ENCODE results near the gene ATP2A2. TPM values are rescaled to one million over a fixed set of nuclear protein-coding genes. Genes with fewer than 3 reads are reported as not detected.
"Not testable (repeated sequence)": the region's sequence is repeated elsewhere in the genome, so short reads cannot be mapped to it uniquely, and the experiment has no call there.

ATP2A2 gene
- total RNA-seq, 3 donors from 2014 or later = 95.1 to 109 (median 102) TPM

GRCh38 chr12:110249716-110250225, 31.3 kb upstream of the ATP2A2 start:
- no peak overlapping the region for H3K4me3 ChIP-seq
- no peak for DNase-seq (ENCODE audit: low spot score in 2 of 2)
- intact Hi-C loops (cut with DNase I; ENCODE audit: low total_unique reads) = no loop called here
- peak overlapping the region; percentile 91 to 92 for H3K27ac ChIP-seq
- H3K4me1 ChIP-seq = peaks cover 0 to 13% of the 10 kb centered on the region in 2 donors
- no peaks in the 10 kb centered on the region for H3K9me3 ChIP-seq
- TF ChIP-seq POLR2AphosphoS5 (IDR thresholded peaks at IDR 0.05) (no peak), CTCF (IDR thresholded peaks at IDR 0.05) (no peak), POLR2A (IDR thresholded peaks at IDR 0.05) (no peak)
- H3K27me3 ChIP-seq = no peaks in the 10 kb centered on the region
- H3K36me3 ChIP-seq = no peaks in the 10 kb centered on the region

- H3K36me3 ChIP-seq = no peaks in the 10 kb centered on the region
- no peaks in the 10 kb centered on the region for H3K9me3 ChIP-seq
- H3K4me1 ChIP-seq = peaks cover 0 to 13% of the 10 kb centered on the region in 2 donors
- H3K4me3 ChIP-seq = no peak overlapping the region
- TF ChIP-seq POLR2A (IDR thresholded peaks at IDR 0.05) (no peak), POLR2AphosphoS5 (IDR thresholded peaks at IDR 0.05) (no peak)
- H3K27me3 ChIP-seq = no peaks in the 10 kb centered on the region
- intact Hi-C loops (cut with DNase I; ENCODE audit: low total_unique reads) = no loop called here
- DNase-seq (ENCODE audit: low spot score in 2 of 2) = no peak
- H3K27ac ChIP-seq = no peak overlapping the region
Measured at GRCh38 chr12:110251381-110251780, 29.7 kb upstream of the ATP2A2 start.

- H3K36me3 ChIP-seq = no peaks in the 10 kb centered on the region
- no peaks in the 10 kb centered on the region for H3K9me3 ChIP-seq
- no peak for TF ChIP-seq CTCF (IDR thresholded peaks at IDR 0.05)
- TF ChIP-seq POLR2A (IDR thresholded peaks at IDR 0.05) = no peak
- no peak for TF ChIP-seq POLR2AphosphoS5 (IDR thresholded peaks at IDR 0.05)
- H3K4me1 ChIP-seq = peaks cover 0 to 9% of the 10 kb centered on the region in 2 donors
- H3K27ac ChIP-seq = peak overlapping the region in 1 of 2 donors; percentile 57
- H3K27me3 ChIP-seq = no peaks in the 10 kb centered on the region
- no peak overlapping the region for H3K4me3 ChIP-seq
- DNase-seq (ENCODE audit: low spot score in 2 of 2) = no peak
- intact Hi-C loops (cut with DNase I; ENCODE audit: low total_unique reads) = no loop called here
Measured at GRCh38 chr12:110252716-110253115, 28.3 kb upstream of the ATP2A2 start.

GRCh38 chr12:110253176-110253575, 27.9 kb upstream of the ATP2A2 start:
- Histone ChIP-seq H3K27ac (peak overlapping the region in 1 of 2 donors; percentile 57), H3K4me1 (peaks cover 0 to 9% of the 10 kb centered on the region in 2 donors), H3K27me3 (no peaks in the 10 kb centered on the region), H3K4me3 (no peak overlapping the region), H3K9me3 (no peaks in the 10 kb centered on the region), H3K36me3 (no peaks in the 10 kb centered on the region)
- TF ChIP-seq POLR2A (IDR thresholded peaks at IDR 0.05) = no peak
- no peak for TF ChIP-seq POLR2AphosphoS5 (IDR thresholded peaks at IDR 0.05)
- TF ChIP-seq CTCF (IDR thresholded peaks at IDR 0.05) = no peak
- intact Hi-C loops (cut with DNase I; ENCODE audit: low total_unique reads) = no loop called here
- no peak for DNase-seq (ENCODE audit: low spot score in 2 of 2)

GRCh38 chr12:110254971-110255540, 26.0 kb upstream of the ATP2A2 start:
- Histone ChIP-seq H3K4me3 (no peak overlapping the region), H3K27me3 (no peaks in the 10 kb centered on the region), H3K9me3 (no peaks in the 10 kb centered on the region), H3K27ac (no peak overlapping the region), H3K36me3 (no peaks in the 10 kb centered on the region), H3K4me1 (no peaks in the 10 kb centered on the region)
- DNase-seq (ENCODE audit: low spot score in 2 of 2) = no peak
- no peak for TF ChIP-seq POLR2A (IDR thresholded peaks at IDR 0.05)
- TF ChIP-seq CTCF (IDR thresholded peaks at IDR 0.05) = no peak
- TF ChIP-seq POLR2AphosphoS5 (IDR thresholded peaks at IDR 0.05) = no peak
- intact Hi-C loops (cut with DNase I; ENCODE audit: low total_unique reads) = no loop called here

GRCh38 chr12:110255890-110256456, 25.1 kb upstream of the ATP2A2 start:
- H3K9me3 ChIP-seq; H3K4me3 ChIP-seq; H3K4me1 ChIP-seq; DNase-seq (ENCODE audit: low spot score in 2 of 2); H3K27me3 ChIP-seq; H3K36me3 ChIP-seq; intact Hi-C loops (cut with DNase I; ENCODE audit: low total_unique reads): not testable (repeated sequence)
- H3K27ac ChIP-seq = peak overlapping the region in 1 of 2 donors; percentile 1
